Neuron (in vitro differentiated cells): ENCODE data around the gene AVL9.
"Not testable (repeated sequence)": the region's sequence is repeated elsewhere in the genome, so short reads cannot be mapped to it uniquely, and the experiment has no call there.

ENCODE experiments used
- H2AFZ ChIP-seq: one replicate; pipeline ENCODE4 v1.6.1; 2013; ENCODE audit warnings: low read depth, mild to moderate bottlenecking, inconsistent platforms, low read length, moderate library complexity
- H3K27me3 ChIP-seq: one replicate; pipeline ENCODE4 v1.6.1; 2013; ENCODE audit warnings: low read length; ENCODE audit not compliant: insufficient read depth
- H3K36me3 ChIP-seq: one replicate; pipeline ENCODE4 v1.6.1; 2013; ENCODE audit warnings: low read length; ENCODE audit not compliant: insufficient read depth
- H3K4me1 ChIP-seq: one replicate; pipeline ENCODE4 v1.6.1; 2013; ENCODE audit warnings: low read length; ENCODE audit not compliant: insufficient read depth
- H3K4me3 ChIP-seq: 2 replicates; pipeline ENCODE4 v1.5.1; 2013; ENCODE audit warnings: mild to moderate bottlenecking, low read length, moderate library complexity
- H3K9me3 ChIP-seq: one replicate; pipeline ENCODE4 v1.6.1; 2013; ENCODE audit warnings: low read length

AVL9 gene

DNA sequence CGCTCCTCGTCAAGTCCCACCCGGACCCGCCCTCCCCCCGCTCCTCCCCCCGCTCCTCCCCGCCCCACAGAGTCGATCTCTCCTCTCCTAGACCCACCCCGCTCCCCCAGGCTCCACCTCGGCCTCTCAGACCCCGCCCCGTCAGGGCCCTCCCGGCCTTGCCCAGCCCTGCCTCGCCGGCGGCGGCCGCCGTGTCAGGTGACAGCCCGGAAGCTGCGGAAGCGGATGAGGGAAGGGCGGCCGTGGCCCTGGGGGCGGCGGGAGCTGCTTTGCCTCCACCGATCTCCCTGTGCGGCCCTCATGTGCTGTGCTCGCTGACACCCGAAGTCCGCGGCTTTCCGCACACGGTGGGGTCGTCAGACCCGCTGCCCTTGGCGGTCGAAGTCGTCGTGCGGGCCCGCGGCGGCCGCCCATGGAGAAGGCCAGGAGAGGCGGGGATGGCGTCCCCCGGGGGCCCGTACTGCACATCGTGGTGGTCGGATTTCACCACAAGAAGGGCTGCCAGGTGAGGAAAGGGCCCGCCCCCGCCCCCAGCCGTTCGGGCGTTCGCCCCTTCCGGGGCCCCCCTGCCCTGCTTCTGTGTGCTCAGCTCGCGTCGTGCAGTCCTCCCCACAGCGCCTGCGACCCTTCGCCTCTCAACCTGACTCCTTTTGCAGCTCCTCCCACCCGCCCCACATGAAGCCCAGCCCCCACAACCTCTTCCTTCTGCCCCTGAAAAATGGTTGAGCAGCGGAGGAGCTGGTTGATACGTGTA lies at the start of gene AVL9:
AVL9 (plus strand) TSS at position 192 of the 754 bp plus-strand sequence; CDS start at position 413, 221 bp downstream.
- no peaks in the 10 kb centered on the region for H3K9me3 ChIP-seq
- peaks cover 16% of the 10 kb centered on the region for H3K4me1 ChIP-seq
- peaks cover 3% of the 10 kb centered on the region for H3K36me3 ChIP-seq
- H3K4me3 ChIP-seq = peak within 1 kb of the TSS; percentile 98
- H2AFZ ChIP-seq = peak within 1 kb of the TSS; percentile 93
- H3K27me3 ChIP-seq = no peaks in the 10 kb centered on the region

DNA sequence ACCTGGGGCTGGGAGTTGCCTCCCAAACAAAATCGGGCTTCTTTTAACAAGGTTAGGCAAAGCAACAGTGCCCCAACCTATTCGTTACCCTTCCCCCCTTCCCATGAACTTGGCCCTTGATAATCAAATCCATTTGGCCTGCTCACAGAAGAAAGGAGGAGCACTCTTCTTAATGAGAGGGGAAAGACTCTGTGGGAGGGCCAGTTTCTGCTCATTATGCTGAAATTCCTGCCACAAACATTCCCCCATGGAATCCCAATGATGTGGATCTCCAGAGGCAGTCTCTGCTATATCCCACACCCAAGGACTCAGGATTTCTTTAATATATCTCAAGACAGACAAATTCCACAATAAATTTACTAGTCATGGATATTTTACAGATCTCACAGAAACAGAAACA lies 48.1 kb upstream of the AVL9 start:
- no peaks in the 10 kb centered on the region for H3K4me1 ChIP-seq
- no peak overlapping the region for H3K4me3 ChIP-seq
- H3K9me3 ChIP-seq = no peaks in the 10 kb centered on the region
- H2AFZ ChIP-seq = no peak overlapping the region
- no peaks in the 10 kb centered on the region for H3K27me3 ChIP-seq
- H3K36me3 ChIP-seq = no peaks in the 10 kb centered on the region

DNA sequence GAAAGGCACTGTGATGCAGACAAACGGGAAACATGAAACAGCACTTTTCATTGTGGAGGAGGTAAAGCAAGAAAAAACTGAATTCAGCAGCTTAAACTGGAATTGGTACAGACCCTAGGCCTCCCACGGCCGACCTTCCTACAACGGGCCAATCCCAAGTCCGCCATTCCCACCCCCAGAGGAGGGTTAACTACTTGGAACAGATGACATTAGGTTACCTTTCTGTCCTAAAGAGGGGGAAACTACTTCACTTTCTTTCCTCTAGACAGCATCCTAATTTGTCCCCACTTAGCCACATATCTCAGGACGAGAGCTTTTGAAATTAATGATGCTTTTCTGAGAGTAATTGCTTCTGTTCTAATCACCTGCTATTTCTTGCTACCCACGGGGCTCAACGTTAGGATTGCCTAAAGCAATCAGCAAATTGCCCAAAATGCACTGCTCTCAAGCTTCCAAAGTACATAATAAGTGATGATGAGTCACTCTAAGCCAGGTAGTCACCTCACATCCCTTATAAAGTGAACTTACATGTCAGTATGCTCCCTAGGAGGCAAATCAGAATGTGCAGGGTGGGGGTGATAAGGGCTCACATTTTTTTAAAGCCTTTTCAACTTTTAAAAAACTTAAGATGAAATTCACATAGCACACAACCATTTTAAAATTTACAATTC lies 41.8 kb upstream of the AVL9 start:
- Histone ChIP-seq H3K27me3 (peaks cover 2% of the 10 kb centered on the region), H2AFZ (no peak overlapping the region), H3K36me3 (no peaks in the 10 kb centered on the region), H3K9me3 (no peaks in the 10 kb centered on the region), H3K4me1 (no peaks in the 10 kb centered on the region), H3K4me3 (no peak overlapping the region)

DNA sequence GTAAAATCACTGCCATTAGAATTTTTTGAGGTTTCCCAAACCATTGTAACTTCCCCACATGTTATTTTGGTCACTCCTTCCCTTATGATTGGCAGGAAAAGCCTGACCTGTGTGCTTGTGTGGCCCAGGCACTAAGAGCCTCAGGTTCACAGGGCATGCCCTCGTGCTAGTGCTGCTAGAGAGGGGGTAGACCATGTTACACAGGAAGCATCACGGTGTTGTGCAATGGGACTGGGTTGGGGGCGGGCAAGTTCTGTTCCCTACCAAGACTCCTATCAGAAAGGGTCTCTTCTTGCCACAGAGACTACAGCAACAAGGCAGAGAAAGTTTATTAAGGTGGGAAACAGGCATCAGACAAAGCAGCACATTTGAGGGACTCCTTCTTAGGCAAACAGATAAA lies 37.3 kb upstream of the AVL9 start:
- Histone ChIP-seq H3K4me1 (peaks cover 5% of the 10 kb centered on the region), H3K4me3 (no peak overlapping the region), H2AFZ (no peak overlapping the region), H3K36me3 (no peaks in the 10 kb centered on the region), H3K9me3 (no peaks in the 10 kb centered on the region), H3K27me3 (peaks cover 2% of the 10 kb centered on the region)

DNA sequence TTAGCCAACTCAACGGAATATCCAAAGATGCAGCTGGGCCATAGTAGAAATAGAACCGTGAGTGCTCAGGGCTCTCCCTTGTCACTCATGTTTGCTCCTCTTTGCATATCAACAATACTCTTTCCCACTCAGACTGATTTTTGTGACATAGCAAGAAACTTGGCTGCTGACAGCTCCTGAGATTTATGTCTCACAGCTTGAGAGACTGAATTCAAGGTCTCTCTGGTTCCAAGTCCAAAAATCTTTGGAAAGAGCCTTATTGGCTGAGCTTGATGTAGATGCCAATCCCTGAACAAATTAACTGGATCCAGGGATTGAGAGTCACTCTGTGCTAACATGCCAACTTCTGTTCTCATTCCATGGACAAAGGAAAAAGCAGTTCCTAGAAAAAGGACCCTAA lies 35.5 kb upstream of the AVL9 start:
- Histone ChIP-seq H3K9me3 (no peaks in the 10 kb centered on the region), H2AFZ (no peak overlapping the region), H3K27me3 (no peaks in the 10 kb centered on the region), H3K4me3 (no peak overlapping the region), H3K36me3 (no peaks in the 10 kb centered on the region), H3K4me1 (peaks cover 5% of the 10 kb centered on the region)

DNA sequence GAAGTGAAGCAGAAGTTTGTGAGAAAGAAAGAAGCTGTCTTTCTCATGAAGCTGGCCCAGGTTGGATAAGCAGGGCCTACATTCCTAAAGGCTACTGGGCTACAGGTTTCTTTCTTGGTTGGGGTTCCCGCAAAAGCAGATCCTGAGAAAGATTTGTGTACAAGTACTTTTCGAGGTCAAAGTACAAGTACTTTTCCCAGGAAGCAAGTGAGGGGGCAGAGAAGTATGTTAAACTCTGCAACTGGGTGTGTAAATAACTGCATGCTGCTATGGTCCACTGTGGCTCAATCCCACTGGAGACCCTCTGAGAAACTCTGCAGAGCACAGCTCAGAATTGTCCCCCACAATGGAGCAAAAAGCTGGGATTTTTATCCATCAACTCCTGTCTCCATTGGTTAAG lies 33.8 kb upstream of the AVL9 start:
- H3K27me3 ChIP-seq = no peaks in the 10 kb centered on the region
- no peaks in the 10 kb centered on the region for H3K9me3 ChIP-seq
- H3K4me1 ChIP-seq = peaks cover 5% of the 10 kb centered on the region
- no peak overlapping the region for H2AFZ ChIP-seq
- no peak overlapping the region for H3K4me3 ChIP-seq
- H3K36me3 ChIP-seq = no peaks in the 10 kb centered on the region

DNA sequence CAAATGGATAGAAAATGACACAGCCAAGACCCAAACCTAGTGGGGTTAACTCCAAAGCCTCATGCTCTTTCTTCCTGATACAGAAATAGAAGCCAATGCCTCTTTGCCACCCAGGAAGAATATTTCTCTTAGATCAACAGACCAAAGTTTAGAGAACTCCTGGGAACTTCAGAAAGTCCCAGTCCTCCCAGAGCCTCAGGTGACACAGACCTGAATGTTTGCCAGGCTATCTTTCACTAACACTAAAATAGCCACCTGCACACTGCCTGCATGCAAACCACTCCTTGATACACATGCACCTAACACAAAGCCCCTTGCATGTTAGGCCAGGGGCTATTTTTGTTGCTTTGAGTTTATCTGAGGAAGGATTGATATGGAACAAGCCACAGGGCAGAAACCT lies 32.8 kb upstream of the AVL9 start:
- H3K4me1 ChIP-seq = peaks cover 5% of the 10 kb centered on the region
- H2AFZ ChIP-seq = no peak overlapping the region
- no peak overlapping the region for H3K4me3 ChIP-seq
- no peaks in the 10 kb centered on the region for H3K9me3 ChIP-seq
- H3K36me3 ChIP-seq = no peaks in the 10 kb centered on the region
- no peaks in the 10 kb centered on the region for H3K27me3 ChIP-seq

DNA sequence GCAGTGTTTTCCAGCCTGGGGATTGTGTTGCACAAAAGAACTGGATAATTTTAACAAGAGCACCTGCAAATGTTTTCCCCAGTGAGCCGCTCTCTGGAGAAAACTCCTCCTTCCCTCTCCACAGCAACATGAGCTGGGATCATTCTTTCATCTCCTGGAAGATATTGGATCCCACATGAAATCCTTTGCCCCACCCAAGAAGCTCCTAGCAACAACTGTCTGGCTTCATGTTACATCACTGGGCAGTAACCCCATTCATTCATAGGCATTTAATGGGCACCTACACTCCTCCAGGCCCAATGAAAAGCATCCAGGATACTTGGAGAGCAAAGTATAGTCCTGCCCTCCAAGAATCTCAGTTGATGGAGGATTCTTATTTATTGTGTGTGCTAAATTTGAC lies 32.3 kb upstream of the AVL9 start:
- peaks cover 5% of the 10 kb centered on the region for H3K4me1 ChIP-seq
- H3K4me3 ChIP-seq = no peak overlapping the region
- no peaks in the 10 kb centered on the region for H3K36me3 ChIP-seq
- no peaks in the 10 kb centered on the region for H3K27me3 ChIP-seq
- H3K9me3 ChIP-seq = no peaks in the 10 kb centered on the region
- H2AFZ ChIP-seq = no peak overlapping the region

DNA sequence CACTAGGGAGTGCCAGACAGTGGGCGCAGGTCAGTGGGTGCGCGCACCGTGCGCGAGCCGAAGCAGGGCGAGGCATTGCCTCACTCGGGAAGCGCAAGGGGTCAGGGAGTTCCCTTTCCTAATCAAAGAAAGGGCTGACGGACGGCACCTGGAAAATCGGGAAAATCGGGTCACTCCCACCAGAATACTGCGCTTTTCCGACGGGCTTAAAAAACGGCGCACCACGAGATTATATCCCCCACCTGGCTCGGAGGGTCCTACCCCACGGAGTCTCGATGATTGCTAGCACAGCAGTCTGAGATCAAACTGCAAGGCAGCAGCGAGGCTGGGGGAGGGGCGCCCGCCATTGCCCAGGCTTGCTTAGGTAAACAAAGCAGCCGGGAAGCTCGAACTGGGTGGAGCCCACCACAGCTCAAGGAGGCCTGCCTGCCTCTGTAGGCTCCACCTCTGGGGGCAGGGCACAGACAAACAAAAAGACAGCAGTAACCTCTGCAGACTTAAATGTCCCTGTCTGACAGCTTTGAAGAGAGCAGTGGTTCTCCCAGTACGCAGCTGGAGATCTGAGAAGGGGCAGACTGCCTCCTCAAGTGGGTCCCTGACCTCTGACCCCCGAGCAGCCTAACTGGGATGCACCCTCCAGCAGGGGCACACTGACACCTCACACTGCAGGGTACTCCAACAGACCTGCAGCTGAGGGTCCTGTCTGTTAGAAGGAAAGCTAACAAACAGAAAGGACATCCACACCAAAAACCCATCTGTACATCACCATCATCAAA lies 30.5 kb upstream of the AVL9 start:
- not testable (repeated sequence) for H3K36me3 ChIP-seq, H3K27me3 ChIP-seq, H3K4me3 ChIP-seq, H3K4me1 ChIP-seq, H2AFZ ChIP-seq, H3K9me3 ChIP-seq

DNA sequence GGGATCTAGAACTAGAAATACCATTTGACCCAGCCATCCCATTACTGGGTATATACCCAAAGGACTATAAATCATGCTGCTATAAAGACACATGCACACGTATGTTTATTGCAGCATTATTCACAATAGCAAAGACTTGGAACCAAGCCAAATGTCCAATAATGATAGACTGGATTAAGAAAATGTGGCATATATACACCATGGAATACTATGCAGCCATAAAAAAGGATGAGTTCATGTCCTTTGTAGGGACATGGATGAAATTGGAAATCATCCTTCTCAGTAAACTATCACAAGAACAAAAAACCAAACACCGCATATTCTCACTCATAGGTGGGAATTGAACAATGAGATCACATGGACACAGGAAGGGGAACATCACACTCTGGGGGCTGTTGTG lies 25.3 kb upstream of the AVL9 start:
- not testable (repeated sequence) for H3K4me1 ChIP-seq, H3K27me3 ChIP-seq, H3K9me3 ChIP-seq, H3K4me3 ChIP-seq, H3K36me3 ChIP-seq, H2AFZ ChIP-seq

DNA sequence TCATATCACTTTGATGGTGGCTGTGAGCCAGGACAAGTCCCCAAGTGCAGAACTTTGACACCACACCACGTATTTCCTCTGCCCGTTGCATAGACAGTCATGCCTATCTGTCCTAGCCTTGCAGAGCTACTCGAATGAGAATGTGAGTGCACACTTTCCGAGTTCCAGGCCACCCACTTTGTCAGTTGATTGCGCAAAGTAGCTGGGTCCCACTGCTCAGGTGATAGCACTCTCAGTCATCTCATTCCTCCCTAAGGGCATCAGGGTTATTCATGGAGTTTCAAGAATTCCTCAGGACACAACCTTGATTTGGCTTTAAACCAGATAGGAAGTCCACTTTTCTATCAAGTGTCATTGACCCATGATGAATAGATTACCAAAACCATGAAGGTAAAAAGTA lies 24.4 kb upstream of the AVL9 start:
- Histone ChIP-seq H3K4me1 (no peaks in the 10 kb centered on the region), H2AFZ (no peak overlapping the region), H3K4me3 (no peak overlapping the region), H3K9me3 (no peaks in the 10 kb centered on the region), H3K27me3 (no peaks in the 10 kb centered on the region), H3K36me3 (no peaks in the 10 kb centered on the region)

DNA sequence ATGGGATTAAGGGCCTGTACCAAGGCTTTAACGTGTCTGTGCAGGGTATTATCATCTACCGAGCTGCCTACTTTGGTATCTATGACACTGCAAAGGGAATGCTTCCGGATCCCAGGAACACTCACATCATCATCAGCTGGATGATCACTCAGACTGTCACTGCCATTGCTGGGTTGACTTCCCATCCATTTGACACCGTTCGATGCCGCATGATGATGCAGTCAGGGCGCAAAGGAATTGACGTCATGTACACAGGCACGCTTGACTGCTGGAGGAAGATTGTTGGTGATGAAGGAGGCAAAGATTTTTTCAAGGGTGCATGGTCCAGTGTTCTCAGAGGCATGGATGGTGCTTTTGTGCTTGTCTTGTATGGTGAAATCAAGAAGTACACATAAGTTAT lies 23.3 kb upstream of the AVL9 start:
- no peaks in the 10 kb centered on the region for H3K27me3 ChIP-seq
- H3K4me1 ChIP-seq = no peaks in the 10 kb centered on the region
- no peaks in the 10 kb centered on the region for H3K36me3 ChIP-seq
- no peaks in the 10 kb centered on the region for H3K9me3 ChIP-seq
- H3K4me3 ChIP-seq = no peak overlapping the region
- no peak overlapping the region for H2AFZ ChIP-seq

DNA sequence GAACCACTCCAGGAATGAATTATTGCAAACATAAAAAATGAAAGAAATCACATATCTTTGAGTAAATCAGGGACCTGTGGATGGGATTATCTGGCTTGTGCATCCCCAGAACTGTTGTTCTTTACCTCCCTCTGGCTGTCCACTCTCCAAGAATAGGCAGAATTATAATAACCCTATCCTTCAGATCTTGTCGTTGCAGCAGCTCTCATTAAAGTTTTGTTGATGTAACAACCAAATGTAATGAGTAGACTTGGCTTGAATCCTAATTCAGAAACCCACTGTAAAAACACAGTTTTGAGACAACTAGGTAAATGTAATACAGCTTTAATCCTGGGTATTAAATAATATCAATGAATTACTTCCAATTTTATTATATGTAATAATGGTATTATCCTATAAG lies 21.3 kb upstream of the AVL9 start:
- Histone ChIP-seq H3K27me3 (no peaks in the 10 kb centered on the region), H2AFZ (no peak overlapping the region), H3K36me3 (no peaks in the 10 kb centered on the region), H3K4me3 (no peak overlapping the region), H3K9me3 (no peaks in the 10 kb centered on the region), H3K4me1 (no peaks in the 10 kb centered on the region)
